Endothelial cell of umbilical vein (primary cell): ENCODE results near the gene SMARCA2. TPM values are rescaled to one million over a fixed set of nuclear protein-coding genes. Genes with fewer than 3 reads are reported as not detected.

Source experiments
- BruUV-seq: library from RNA; stranded (reverse); fragments of 400-500 nt; replicated peaks from 2 replicates; lab custom pipeline; 2021; lab: Mats Ljungman, UMichigan
- CTCF ChIA-PET: fragments of 300-600, 350-600 bp; sonication (Branson Sonifier 250); formaldehyde crosslinking; loops from one replicate; lab custom pipeline; 2021; ENCODE audit warnings: antibody characterized with exemption, inconsistent platforms; lab: Charles Lee
- POLR2A ChIA-PET: fragments of 300-600, 350-600 bp; sonication (Branson Sonifier 250); formaldehyde crosslinking; loops from one replicate; lab custom pipeline; 2021; ENCODE audit warnings: antibody characterized with exemption, inconsistent platforms; lab: Charles Lee
- DNase-seq: peaks from one replicate; pipeline ENCODE4 v3.0.0-alpha.2; 2011; ENCODE audit warnings: low read depth, low spot score
- FAIRE-seq: peaks from 2 replicates; lab custom pipeline; 2011; peaks lifted over from hg19 to GRCh38; lab: Jason Lieb, UNC
- H2AFZ ChIP-seq: 2 replicates; pipeline ENCODE4 v1.6.0; 2012; ENCODE audit warnings: low read depth, low read length, control low read depth, inconsistent platforms
- H3K27ac ChIP-seq: 2 replicates; pipeline ENCODE4 v1.5.1; 2011; ENCODE audit warnings: low read depth, mild to moderate bottlenecking, control low read depth, low read length, moderate library complexity; ENCODE audit not compliant: insufficient read depth
- H3K27me3 ChIP-seq, 2 experiments: 2 replicates each; pipeline versions ENCODE4 v1.6.0 to v1.6.1; 2011; ENCODE audit warnings: low read length in 2 of 2, mixed read lengths in 1 of 2; ENCODE audit not compliant: control insufficient read depth in 2 of 2, insufficient read depth in 2 of 2
- H3K36me3 ChIP-seq, 2 experiments: 2 replicates in 1 of 2; 3 replicates in 1 of 2; pipeline ENCODE4 v1.5.1; 2011; ENCODE audit warnings: low read length in 2 of 2, mild to moderate bottlenecking in 1 of 2, moderate library complexity in 1 of 2; ENCODE audit not compliant: control insufficient read depth in 2 of 2, insufficient read depth in 2 of 2; ENCODE audit errors: extremely low read depth in 1 of 2
- H3K4me1 ChIP-seq: 3 replicates; pipeline ENCODE4 v1.5.1; 2011; ENCODE audit warnings: mild to moderate bottlenecking, low read length; ENCODE audit not compliant: control insufficient read depth, insufficient read depth; ENCODE audit errors: extremely low read depth
- H3K4me2 ChIP-seq: 2 replicates; pipeline ENCODE4 v1.6.1; 2011; ENCODE audit warnings: low read length, control low read depth, mixed read lengths; ENCODE audit not compliant: insufficient read depth
- H3K4me3 ChIP-seq, 3 experiments: fragments of 200-600 bp in 1 of 3; sonication (generic), shearing (Covaris generic) in 1 of 3; replicated peaks in 1 of 3; 2 replicates each; pipeline ENCODE4 v1.5.1; 2011 to 2016; ENCODE audit warnings: control low read depth in 3 of 3, low read length in 3 of 3, mild to moderate bottlenecking in 2 of 3, inconsistent platforms in 1 of 3, low read depth in 1 of 3, moderate library complexity in 1 of 3; ENCODE audit not compliant: insufficient read depth in 1 of 3
- H3K79me2 ChIP-seq: 2 replicates; pipeline ENCODE4 v1.6.0; 2012; ENCODE audit warnings: low read length, inconsistent platforms; ENCODE audit not compliant: control insufficient read depth, insufficient read depth
- H3K9ac ChIP-seq: replicated peaks from 2 replicates; pipeline ENCODE3; 2011; ENCODE audit warnings: low read length, control low read depth; ENCODE audit not compliant: insufficient read depth; ENCODE audit errors: extremely low read depth
- H3K9me1 ChIP-seq: replicated peaks from 3 replicates; pipeline ENCODE4 v1.6.0; 2011; ENCODE audit warnings: mild to moderate bottlenecking, low read length; ENCODE audit not compliant: control insufficient read depth, insufficient read depth; ENCODE audit errors: extremely low read depth
- H3K9me3 ChIP-seq: replicated peaks from 2 replicates; pipeline ENCODE4 v1.5.1; 2012; ENCODE audit warnings: low read length, inconsistent platforms; ENCODE audit not compliant: control insufficient read depth, insufficient read depth
- H4K20me1 ChIP-seq: replicated peaks from 2 replicates; pipeline ENCODE3; 2011; ENCODE audit warnings: mild to moderate bottlenecking, low read length; ENCODE audit not compliant: control insufficient read depth, insufficient read depth; ENCODE audit errors: extremely low read depth
- EZH2 ChIP-seq: IDR thresholded peaks from 2 replicates; pipeline ENCODE4 v1.6.1; 2012; ENCODE audit warnings: borderline replicate concordance, low read depth, mild to moderate bottlenecking, moderate library complexity, low read length, inconsistent platforms; ENCODE audit not compliant: severe bottlenecking
- FOS ChIP-seq: IDR thresholded peaks from 2 replicates; pipeline ENCODE4 v1.6.1; 2011; ENCODE audit warnings: mild to moderate bottlenecking, low read length, moderate library complexity, borderline replicate concordance; ENCODE audit not compliant: insufficient read depth
- GATA2 ChIP-seq: IDR thresholded peaks from 2 replicates; pipeline ENCODE4 v1.7.0; 2011; ENCODE audit warnings: low read depth, mild to moderate bottlenecking, moderate library complexity, mixed read lengths, low read length; ENCODE audit not compliant: insufficient read length, insufficient read depth
- JUN ChIP-seq: IDR thresholded peaks from 2 replicates; pipeline ENCODE4 v1.6.1; 2011; ENCODE audit warnings: borderline replicate concordance, low read depth; ENCODE audit not compliant: insufficient read length, insufficient read depth
- MAX ChIP-seq: IDR thresholded peaks from 2 replicates; pipeline ENCODE4 v1.6.1; 2011; ENCODE audit not compliant: insufficient read depth, insufficient read length
- MYC ChIP-seq: IDR thresholded peaks from one replicate; pipeline ENCODE4 v1.6.1; 2011; ENCODE audit warnings: mild to moderate bottlenecking, low read depth, low read length
- POLR2A ChIP-seq: IDR thresholded peaks from 2 replicates; pipeline ENCODE4 v1.6.1; 2012; ENCODE audit warnings: low read depth, mild to moderate bottlenecking, control low read depth, low read length
- POLR2AphosphoS5 ChIP-seq: IDR thresholded peaks from 2 replicates; pipeline ENCODE4 v1.6.1; 2012; ENCODE audit warnings: low read depth, mild to moderate bottlenecking, control low read depth, low read length, moderate library complexity; ENCODE audit not compliant: insufficient read depth
- dilution Hi-C: fragments of 300-500 bp; cut with MboI; formaldehyde crosslinking; loops from one replicate; pipeline ENCODE4 v1.15.0; 2019; ENCODE audit warnings: low sequenced_read_pairs; ENCODE audit not compliant: extremely low pct_ligation_motif_present
- intact Hi-C: fragments of 100-400 bp; cut with micrococcal nuclease; formaldehyde crosslinking; loops from one replicate; pipeline ENCODE4 v1.10.0; 2022
- polyA plus RNA-seq, 4 experiments: library from polyadenylated mRNA; depleted of rRNA in 3 of 4; stranded (reverse) in 3 of 4; unstranded in 1 of 4; fragments of >200 nt; gene quantifications; 2 replicates each; pipeline versions ENCODE4 v1.2.1 to v1.2.3, GENCODE V29; 2011 to 2012; ENCODE audit warnings: missing spikeins in 1 of 4
- total RNA-seq: library from RNA; stranded (reverse); gene quantifications from 2 replicates; pipeline ENCODE4 v1.2.3, GENCODE V29; 2021
- TF ChIP-seq, protein P1 (sequence below), 2 donors: IDR thresholded peaks; 1 replicate in 1 of 2; 2 replicates in 1 of 2; pipeline ENCODE4 v1.5.1; 2011; ENCODE audit warnings: low read length in 2 of 2, mild to moderate bottlenecking in 2 of 2, moderate library complexity in 2 of 2, control low read depth in 1 of 2, inconsistent platforms in 1 of 2, low read depth in 1 of 2; ENCODE audit not compliant: insufficient read depth in 1 of 2; ENCODE audit errors: extremely low read depth in 1 of 2

The SMARCA2 gene
- total and polyA plus RNA-seq, 2 donors (not counting 3 experiments of a cell fraction or from before 2014, with no cell fraction given) = 54.5 to 79.9 TPM

- no peak for FAIRE-seq
- no peaks in the 10 kb centered on the region for H3K9me1 ChIP-seq
- H3K4me3 ChIP-seq = no peak overlapping the region
- dilution Hi-C loops = no loop called here
- H3K27ac ChIP-seq = no peak overlapping the region
- H3K9me3 ChIP-seq = no peaks in the 10 kb centered on the region
- H3K36me3 ChIP-seq = no peaks in the 10 kb centered on the region
- CTCF ChIA-PET = no interaction called here
- DNase-seq = no peak
- H3K79me2 ChIP-seq = no peaks in the 10 kb centered on the region
- H3K27me3 ChIP-seq = peaks cover 0 to 2% of the 10 kb centered on the region in 2 experiments
- H3K4me2 ChIP-seq = no peak overlapping the region
- no peak overlapping the region for H2AFZ ChIP-seq
- peaks cover 7% of the 10 kb centered on the region for H3K4me1 ChIP-seq
- TF ChIP-seq EZH2 = no peak
- TF ChIP-seq POLR2A = no peak
- TF ChIP-seq GATA2 = no peak
- TF ChIP-seq FOS = no peak
- TF ChIP-seq POLR2AphosphoS5 = no peak
- TF ChIP-seq MAX = no peak
- no peak for TF ChIP-seq MYC
- TF ChIP-seq, protein P1, sequence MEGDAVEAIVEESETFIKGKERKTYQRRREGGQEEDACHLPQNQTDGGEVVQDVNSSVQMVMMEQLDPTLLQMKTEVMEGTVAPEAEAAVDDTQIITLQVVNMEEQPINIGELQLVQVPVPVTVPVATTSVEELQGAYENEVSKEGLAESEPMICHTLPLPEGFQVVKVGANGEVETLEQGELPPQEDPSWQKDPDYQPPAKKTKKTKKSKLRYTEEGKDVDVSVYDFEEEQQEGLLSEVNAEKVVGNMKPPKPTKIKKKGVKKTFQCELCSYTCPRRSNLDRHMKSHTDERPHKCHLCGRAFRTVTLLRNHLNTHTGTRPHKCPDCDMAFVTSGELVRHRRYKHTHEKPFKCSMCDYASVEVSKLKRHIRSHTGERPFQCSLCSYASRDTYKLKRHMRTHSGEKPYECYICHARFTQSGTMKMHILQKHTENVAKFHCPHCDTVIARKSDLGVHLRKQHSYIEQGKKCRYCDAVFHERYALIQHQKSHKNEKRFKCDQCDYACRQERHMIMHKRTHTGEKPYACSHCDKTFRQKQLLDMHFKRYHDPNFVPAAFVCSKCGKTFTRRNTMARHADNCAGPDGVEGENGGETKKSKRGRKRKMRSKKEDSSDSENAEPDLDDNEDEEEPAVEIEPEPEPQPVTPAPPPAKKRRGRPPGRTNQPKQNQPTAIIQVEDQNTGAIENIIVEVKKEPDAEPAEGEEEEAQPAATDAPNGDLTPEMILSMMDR (IDR thresholded peaks at IDR 0.05; ENCODE audit: extremely low read depth in 1 of 2, insufficient read depth in 1 of 2, low read depth in 1 of 2, low read length in 2 of 2) = no peak
- no peak for TF ChIP-seq JUN
- H4K20me1 ChIP-seq = no peaks in the 10 kb centered on the region
- POLR2A ChIA-PET = no interaction called here
- intact Hi-C loops = no loop called here
- no TSS peak for BruUV-seq
- H3K9ac ChIP-seq = no peak overlapping the region
These were observed 221.7 kb downstream of the SMARCA2 start for GRCh38 chr9:2236850-2237249.
